Activated naive CD8-positive, alpha-beta T cell treated with anti-CD3 and anti-CD28 coated beads, Interleukin-2, amount 50 U/mL, for 24 hours (primary cell): ENCODE results near the gene ALS2.
"Not testable (repeated sequence)": the region's sequence is repeated elsewhere in the genome, so short reads cannot be mapped to it uniquely, and the experiment has no call there.

Source experiments
- ATAC-seq: fragments of 150-1000 bp; cut with Tn5 transposase; one replicate; pipeline ENCODE4 v1.10.0; 2021
- DNase-seq: peaks from one replicate; pipeline ENCODE4 v3.0.0; 2021
- H3K27ac Mint-ChIP-seq: one replicate; pipeline ENCODE4 v1.8.0; 2021; ENCODE audit warnings: mild to moderate bottlenecking, mixed read lengths
- H3K27me3 Mint-ChIP-seq: one replicate; pipeline ENCODE4 v1.8.0; 2021; ENCODE audit warnings: mixed read lengths
- H3K36me3 Mint-ChIP-seq: one replicate; pipeline ENCODE4 v1.8.0; 2021; ENCODE audit warnings: low read depth, mixed read lengths
- H3K4me1 Mint-ChIP-seq: one replicate; pipeline ENCODE4 v1.8.0; 2021; ENCODE audit warnings: mixed read lengths
- H3K4me3 Mint-ChIP-seq: one replicate; pipeline ENCODE4 v1.8.0; 2021; ENCODE audit warnings: mild to moderate bottlenecking, moderate library complexity, mixed read lengths
- H3K9me3 Mint-ChIP-seq: one replicate; pipeline ENCODE4 v1.8.0; 2021; ENCODE audit warnings: mixed read lengths

ALS2 gene

DNA sequence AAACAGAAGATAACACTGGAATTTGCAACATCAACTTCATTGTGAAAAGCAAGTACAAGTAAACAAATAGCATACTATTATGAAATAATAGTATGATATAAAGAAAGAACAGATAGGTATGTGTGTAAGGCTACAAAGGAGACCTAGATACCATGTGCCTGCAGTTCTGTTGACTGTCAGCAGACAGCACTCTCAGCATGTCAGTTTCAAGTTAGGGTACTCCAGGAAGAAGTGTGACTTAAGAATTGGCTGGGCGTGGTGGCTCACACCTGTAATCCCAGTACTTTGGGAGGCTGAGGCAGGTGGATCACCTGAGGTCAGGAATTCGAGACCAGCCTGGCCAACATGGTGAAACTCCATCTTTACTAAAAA, 18.2 kb upstream of the ALS2 start:
- not testable (repeated sequence) for H3K4me1 Mint-ChIP-seq, H3K36me3 Mint-ChIP-seq

DNA sequence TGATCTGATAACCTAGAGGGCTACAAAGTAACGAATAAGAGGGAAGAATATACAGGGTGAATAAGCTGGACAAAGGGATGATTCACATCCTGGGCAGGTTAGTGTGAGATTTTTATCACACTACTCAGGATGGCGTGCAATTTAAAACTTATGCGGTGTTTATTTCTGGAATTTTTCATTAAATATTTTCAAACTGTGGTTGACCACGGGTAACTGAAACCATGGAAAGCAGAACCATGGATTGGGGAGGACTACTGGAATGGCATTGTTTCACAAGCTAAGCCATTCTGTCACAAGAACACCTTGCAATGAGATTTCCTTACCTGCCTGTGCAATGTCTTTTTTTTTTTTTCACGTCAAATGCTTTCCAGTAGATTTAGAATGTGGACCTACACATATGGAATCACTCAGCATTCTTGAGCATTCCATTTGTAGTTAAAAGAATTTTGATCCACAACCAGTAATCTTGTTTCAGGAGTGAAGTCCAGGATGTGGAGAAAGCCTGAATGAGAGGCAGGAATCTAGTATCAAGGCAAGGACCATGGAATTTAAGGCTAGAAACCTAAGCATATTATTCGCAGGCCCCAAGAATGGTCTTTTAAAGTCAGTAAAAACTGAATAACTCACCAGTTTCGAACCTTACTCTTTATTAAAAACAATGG, 17.6 kb upstream of the ALS2 start:
- DNase-seq (no peak), ATAC-seq (no peak)
- Mint-ChIP-seq H3K36me3 (no peaks in the 10 kb centered on the region), H3K27ac (no peak overlapping the region), H3K27me3 (peaks cover 20% of the 10 kb centered on the region), H3K4me3 (no peak overlapping the region), H3K9me3 (no peaks in the 10 kb centered on the region), H3K4me1 (no peaks in the 10 kb centered on the region)

More for the DNA sequence above, 18.2 kb upstream of the ALS2 start:
- not testable (repeated sequence) for ATAC-seq, H3K27ac Mint-ChIP-seq, H3K9me3 Mint-ChIP-seq, DNase-seq, H3K4me3 Mint-ChIP-seq
- peaks cover 20% of the 10 kb centered on the region for H3K27me3 Mint-ChIP-seq

DNA sequence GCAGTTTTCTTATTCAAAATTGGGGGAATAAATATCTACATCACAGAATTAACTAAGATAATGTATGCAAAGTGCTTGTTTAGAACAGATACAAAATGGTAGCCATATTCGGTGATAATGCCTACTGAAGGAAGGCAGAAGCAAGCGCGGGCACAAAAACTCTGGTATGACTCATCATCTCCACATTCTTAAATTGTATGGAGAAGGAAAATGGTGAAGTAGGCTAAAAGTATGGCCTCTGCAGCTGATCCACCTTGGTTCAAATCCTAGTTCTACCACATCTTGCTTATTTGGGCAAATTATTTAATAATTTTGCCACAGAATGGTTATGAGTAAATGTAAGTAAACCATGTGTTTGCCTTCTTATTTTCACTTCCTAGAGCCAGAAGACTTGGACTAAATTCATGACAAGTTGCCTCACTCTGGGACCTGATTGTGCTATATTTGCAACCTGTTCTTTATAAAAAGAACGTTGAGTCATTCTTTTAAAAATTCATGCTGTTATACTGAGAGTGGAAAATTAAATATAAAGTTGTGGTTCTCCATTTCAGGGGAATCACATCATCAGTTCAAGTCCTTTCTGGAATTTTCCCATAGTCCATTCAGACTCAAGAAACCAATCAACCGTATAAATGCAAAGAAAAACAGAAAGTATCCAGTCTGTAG, 16.6 kb upstream of the ALS2 start:
- H3K4me1 Mint-ChIP-seq, result no peaks in the 10 kb centered on the region
- H3K4me3 Mint-ChIP-seq, result no peak overlapping the region
- no peaks in the 10 kb centered on the region for H3K9me3 Mint-ChIP-seq
- no peaks in the 10 kb centered on the region for H3K36me3 Mint-ChIP-seq
- DNase-seq (no peak), ATAC-seq (no peak)
- H3K27ac Mint-ChIP-seq, result no peak overlapping the region
- H3K27me3 Mint-ChIP-seq, result peaks cover 17% of the 10 kb centered on the region

DNA sequence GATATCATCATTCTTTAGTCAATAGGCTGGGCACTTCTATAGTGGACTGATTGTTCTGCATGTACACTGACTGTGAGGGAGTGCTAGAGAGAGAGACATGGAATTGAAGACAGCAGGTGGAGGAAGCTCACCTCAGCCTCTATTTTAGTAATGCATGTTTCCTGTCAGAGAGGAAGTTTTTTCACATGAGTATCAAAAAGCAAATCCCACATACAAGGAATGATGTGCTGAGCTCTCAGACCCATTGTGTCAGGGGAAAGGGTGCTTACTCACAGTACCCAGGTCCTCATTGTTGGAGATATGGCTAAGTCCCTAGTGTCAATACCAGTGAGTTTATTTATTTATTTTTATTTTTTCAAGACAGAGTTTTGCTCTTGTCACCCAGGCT, 15.7 kb upstream of the ALS2 start:
- Mint-ChIP-seq H3K27me3 (peaks cover 14% of the 10 kb centered on the region), H3K4me3 (no peak overlapping the region), H3K9me3 (no peaks in the 10 kb centered on the region), H3K27ac (no peak overlapping the region), H3K4me1 (no peaks in the 10 kb centered on the region), H3K36me3 (no peaks in the 10 kb centered on the region)
- ATAC-seq (no peak), DNase-seq (no peak)

DNA sequence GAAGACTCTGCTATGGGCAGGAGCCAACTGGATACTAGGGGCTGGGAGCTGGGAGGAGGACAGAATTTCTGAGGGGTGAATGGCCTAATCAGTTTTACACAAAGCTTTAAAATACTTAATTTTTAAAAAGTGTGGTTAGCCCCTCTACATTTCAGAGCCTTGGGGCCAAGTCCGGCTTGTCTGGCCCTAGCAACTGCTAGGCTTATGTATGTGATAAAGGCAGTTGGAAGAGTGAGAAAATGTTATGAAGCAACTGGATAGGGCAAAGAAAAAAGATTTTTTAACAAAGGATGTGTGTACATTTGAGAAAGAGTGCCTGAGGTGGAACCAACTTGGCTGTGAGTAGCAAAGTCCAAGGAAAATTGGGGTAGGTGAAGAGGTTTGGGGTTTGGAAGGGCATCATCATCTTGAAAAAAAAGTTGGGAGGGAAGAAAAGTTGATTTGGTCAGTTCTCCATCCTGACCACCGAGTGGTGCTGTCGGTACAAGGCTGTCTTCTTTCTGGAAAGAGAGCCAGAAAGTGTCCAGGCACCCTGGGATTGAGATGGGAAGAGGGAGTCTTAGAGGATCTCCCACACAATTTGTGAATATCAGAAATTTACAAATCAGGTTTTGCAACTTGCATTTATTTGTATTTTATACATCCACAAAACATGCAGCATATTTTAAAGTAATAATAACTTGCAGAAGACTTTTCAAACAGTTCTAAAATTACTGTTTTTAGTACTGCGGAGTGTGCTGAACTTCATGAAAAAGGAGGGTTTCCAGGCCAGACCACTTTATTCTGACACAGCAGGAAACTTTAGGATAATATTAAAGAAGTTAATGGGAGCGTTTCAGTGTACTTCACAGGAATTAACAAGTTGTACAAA, 15.1 kb upstream of the ALS2 start:
- ATAC-seq (no peak), DNase-seq (peak; percentile 4)
- Mint-ChIP-seq H3K27me3 (peaks cover 11% of the 10 kb centered on the region), H3K4me3 (no peak overlapping the region), H3K27ac (no peak overlapping the region), H3K9me3 (no peaks in the 10 kb centered on the region), H3K36me3 (no peaks in the 10 kb centered on the region), H3K4me1 (no peaks in the 10 kb centered on the region)

DNA sequence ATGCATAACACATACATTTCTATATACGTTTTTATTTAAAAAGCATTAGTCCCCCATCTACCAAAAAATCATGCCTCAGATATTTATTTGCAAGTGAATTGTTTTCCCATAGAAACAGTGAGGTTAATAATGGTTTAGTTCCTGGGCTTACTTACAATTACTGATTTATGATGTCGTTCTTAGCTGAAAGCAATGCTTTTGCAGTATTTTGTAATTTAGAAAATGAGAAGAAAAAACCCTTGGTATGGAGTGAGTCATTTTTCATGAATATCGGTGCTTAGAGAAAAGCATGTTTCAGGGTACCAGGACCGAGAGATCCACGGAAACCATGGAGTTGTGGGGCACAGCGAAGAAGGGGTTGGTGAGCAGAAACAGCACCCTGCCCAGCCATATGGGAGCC, 13.6 kb upstream of the ALS2 start:
- no peaks in the 10 kb centered on the region for H3K9me3 Mint-ChIP-seq
- H3K36me3 Mint-ChIP-seq, result no peaks in the 10 kb centered on the region
- ATAC-seq (no peak), DNase-seq (no peak)
- H3K27ac Mint-ChIP-seq, result no peak overlapping the region
- H3K4me3 Mint-ChIP-seq, result no peak overlapping the region
- peaks cover 8% of the 10 kb centered on the region for H3K27me3 Mint-ChIP-seq
- H3K4me1 Mint-ChIP-seq, result no peaks in the 10 kb centered on the region

DNA sequence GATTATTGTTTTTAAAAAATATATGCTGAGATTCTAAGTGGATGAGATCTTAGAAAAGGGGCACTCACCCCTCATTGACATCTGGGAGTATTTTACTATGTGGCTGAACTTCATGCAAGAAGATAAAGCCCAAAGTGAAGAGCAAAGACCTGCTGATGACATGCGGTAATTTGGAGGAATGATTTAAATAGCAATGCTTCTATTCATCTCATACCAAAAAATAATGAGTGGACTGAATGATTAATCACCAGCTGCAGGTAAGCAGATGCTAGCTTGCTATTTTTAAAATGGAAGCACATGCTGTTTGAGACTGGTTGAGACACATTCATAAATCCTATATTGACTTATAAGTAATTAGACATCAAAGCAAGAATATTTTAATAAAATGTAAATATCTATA, 12.9 kb upstream of the ALS2 start:
- ATAC-seq (no peak), DNase-seq (no peak)
- Mint-ChIP-seq H3K9me3 (no peaks in the 10 kb centered on the region), H3K36me3 (no peaks in the 10 kb centered on the region), H3K4me3 (no peak overlapping the region), H3K27me3 (peaks cover 8% of the 10 kb centered on the region), H3K27ac (no peak overlapping the region), H3K4me1 (no peaks in the 10 kb centered on the region)

DNA sequence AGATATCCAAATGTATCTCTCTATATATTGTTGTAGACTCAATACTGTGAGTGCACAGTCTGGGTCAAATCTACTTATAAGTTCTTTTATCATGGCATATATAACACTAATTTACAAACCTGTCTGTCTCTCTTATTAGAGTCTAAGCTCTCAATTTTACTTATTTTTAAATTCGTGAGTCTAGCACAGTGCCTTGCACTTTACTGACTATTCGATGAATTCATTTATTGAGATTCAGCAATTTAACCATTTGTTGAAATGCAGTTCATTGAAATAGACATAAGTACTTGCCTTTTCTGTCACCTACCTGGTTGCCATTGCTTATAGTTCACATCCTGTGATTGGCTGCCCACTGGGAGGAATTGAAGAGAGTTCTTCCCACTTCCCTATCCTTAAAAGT, 10.3 kb upstream of the ALS2 start:
- Mint-ChIP-seq H3K4me1 (no peaks in the 10 kb centered on the region), H3K9me3 (no peaks in the 10 kb centered on the region), H3K4me3 (no peak overlapping the region), H3K27me3 (peaks cover 8% of the 10 kb centered on the region), H3K36me3 (no peaks in the 10 kb centered on the region), H3K27ac (no peak overlapping the region)
- no peak for ATAC-seq
- DNase-seq, result no peak

DNA sequence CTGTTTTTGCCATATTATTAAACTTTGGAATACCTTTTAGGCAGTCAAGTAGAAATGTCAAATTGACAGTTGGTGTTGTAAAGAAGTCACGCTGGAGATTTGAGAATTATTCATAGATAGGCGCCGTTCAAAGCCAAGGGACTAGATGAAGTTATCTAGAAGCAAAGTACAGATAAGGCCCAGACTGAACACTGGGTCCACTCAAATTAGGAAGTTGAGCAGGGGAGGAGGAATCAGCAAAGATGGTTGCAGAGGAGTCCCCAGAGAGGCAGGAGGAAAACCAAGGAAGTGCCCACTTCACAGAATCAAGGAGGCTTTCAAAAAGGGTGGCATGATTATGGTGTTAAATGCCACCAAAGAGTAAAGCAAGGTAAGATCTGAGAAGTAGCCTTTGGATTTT, 9.6 kb upstream of the ALS2 start:
- Mint-ChIP-seq H3K27me3 (peaks cover 3% of the 10 kb centered on the region), H3K4me1 (no peaks in the 10 kb centered on the region), H3K27ac (no peak overlapping the region), H3K4me3 (no peak overlapping the region), H3K36me3 (no peaks in the 10 kb centered on the region), H3K9me3 (no peaks in the 10 kb centered on the region)
- ATAC-seq, result no peak
- DNase-seq, result no peak

DNA sequence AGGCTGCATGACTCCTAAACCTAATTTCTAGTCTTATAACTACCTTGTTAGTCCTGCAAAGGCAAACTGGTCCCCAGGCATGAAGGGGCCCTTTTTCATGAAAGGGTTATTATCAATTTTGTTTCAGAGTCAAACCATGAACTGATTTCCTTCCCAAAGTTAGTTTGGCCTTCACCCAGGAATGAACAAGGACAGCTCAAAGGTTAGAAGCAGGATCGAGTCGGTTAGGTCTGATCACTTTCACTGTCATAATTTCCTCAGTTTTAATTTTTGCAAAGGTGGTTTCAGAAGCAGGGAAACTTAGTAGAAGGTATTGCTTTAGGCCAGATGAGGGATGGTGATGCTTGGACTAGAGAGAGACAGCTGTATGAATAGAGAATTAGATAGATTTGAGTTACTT, 8.7 kb upstream of the ALS2 start:
- no peaks in the 10 kb centered on the region for H3K4me1 Mint-ChIP-seq
- no peak overlapping the region for H3K27ac Mint-ChIP-seq
- no peaks in the 10 kb centered on the region for H3K36me3 Mint-ChIP-seq
- H3K4me3 Mint-ChIP-seq, result no peak overlapping the region
- no peaks in the 10 kb centered on the region for H3K9me3 Mint-ChIP-seq
- H3K27me3 Mint-ChIP-seq, result peaks cover 3% of the 10 kb centered on the region
- ATAC-seq (no peak), DNase-seq (no peak)

DNA sequence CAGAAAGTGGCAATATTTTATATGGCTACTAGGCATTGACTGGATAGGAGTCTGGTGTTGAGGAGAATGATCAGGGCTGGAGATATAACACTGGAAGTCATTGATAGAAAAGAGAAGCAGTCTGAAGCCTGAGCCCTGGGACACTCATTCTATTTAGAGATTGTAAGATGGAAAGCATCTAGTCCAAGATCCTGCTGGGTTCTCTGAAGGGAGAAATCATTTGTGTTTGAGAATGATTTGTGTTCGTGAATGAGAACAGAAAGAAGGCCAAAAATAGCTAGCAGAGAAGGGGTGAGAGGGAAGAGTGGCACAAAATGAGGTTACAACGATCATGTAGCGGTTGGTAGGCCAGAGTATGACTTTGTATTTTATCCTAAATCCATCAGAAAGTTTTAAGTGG, 7.6 kb upstream of the ALS2 start:
- Mint-ChIP-seq H3K27me3 (peaks cover 6% of the 10 kb centered on the region), H3K9me3 (no peaks in the 10 kb centered on the region), H3K36me3 (no peaks in the 10 kb centered on the region), H3K27ac (no peak overlapping the region), H3K4me1 (no peaks in the 10 kb centered on the region), H3K4me3 (no peak overlapping the region)
- no peak for ATAC-seq
- no peak for DNase-seq

DNA sequence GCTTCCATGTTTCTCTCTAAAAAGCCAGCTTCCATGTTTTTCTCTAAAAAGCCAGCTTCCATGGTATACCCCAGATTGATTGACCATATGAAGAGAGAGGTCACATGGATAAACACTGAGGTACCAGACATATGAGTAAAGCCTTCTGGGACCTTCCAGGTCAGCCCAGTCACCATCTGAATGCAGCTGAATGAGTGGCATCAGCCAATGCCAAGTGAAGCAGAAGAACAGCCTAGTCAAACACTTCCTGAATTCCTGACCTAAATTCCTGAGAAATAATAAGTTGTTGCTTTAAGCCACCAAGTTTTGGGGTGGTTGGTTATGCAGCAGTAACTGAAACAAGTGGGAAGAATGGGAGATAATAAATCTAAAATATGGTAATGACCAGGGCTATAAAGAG, 5.7 kb upstream of the ALS2 start:
- Mint-ChIP-seq H3K4me1 (peaks cover 7% of the 10 kb centered on the region), H3K4me3 (no peak overlapping the region), H3K9me3 (no peaks in the 10 kb centered on the region), H3K36me3 (no peaks in the 10 kb centered on the region), H3K27me3 (peaks cover 3% of the 10 kb centered on the region), H3K27ac (no peak overlapping the region)
- no peak for ATAC-seq
- DNase-seq, result no peak

DNA sequence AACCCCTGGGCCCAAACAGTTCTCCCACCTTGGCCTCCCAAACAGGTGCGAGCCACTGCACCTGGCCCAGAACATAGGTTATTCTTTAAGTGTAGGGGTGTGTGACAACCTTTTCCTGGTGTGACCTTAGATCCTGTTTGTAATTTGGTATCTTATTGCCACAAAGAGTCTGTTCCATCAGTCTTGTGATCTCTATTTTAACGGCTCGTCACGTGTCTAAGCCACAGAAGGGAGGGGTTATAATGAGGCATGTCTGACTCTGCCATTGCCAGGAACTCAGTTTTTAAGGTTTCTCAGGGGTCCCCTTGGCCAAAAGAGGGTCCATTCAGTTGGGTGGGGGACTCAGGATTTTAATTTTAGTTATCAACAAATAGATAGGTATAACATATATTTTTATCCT, 4.4 kb upstream of the ALS2 start:
- Mint-ChIP-seq H3K4me3 (no peak overlapping the region), H3K9me3 (no peaks in the 10 kb centered on the region), H3K4me1 (peaks cover 12% of the 10 kb centered on the region), H3K27ac (no peak overlapping the region), H3K27me3 (peaks cover 6% of the 10 kb centered on the region), H3K36me3 (no peaks in the 10 kb centered on the region)
- no peak for ATAC-seq
- DNase-seq, result no peak

DNA sequence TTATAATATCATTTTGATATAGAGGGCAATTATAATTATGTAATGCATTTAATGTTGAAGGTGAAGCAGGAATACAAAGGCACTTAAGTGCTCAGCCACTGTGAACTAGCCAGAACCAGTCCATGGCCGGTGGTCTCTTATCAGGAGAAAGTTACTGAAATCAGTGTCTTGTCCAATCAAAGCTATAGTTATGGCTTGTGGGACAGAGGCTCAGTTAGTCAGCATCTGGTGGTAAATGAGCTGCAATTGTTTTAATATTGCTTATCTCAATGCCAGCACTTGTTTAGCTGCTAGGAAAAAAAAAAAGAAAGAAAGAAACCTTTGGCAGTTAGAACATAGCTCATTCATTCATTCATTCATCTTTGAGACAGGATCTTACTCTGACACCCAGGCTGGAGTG, 3.8 kb upstream of the ALS2 start:
- ATAC-seq (no peak), DNase-seq (no peak)
- H3K36me3 Mint-ChIP-seq, result no peaks in the 10 kb centered on the region
- peaks cover 6% of the 10 kb centered on the region for H3K27me3 Mint-ChIP-seq
- no peak overlapping the region for H3K4me3 Mint-ChIP-seq
- peaks cover 18% of the 10 kb centered on the region for H3K4me1 Mint-ChIP-seq
- no peak overlapping the region for H3K27ac Mint-ChIP-seq
- H3K9me3 Mint-ChIP-seq, result no peaks in the 10 kb centered on the region

DNA sequence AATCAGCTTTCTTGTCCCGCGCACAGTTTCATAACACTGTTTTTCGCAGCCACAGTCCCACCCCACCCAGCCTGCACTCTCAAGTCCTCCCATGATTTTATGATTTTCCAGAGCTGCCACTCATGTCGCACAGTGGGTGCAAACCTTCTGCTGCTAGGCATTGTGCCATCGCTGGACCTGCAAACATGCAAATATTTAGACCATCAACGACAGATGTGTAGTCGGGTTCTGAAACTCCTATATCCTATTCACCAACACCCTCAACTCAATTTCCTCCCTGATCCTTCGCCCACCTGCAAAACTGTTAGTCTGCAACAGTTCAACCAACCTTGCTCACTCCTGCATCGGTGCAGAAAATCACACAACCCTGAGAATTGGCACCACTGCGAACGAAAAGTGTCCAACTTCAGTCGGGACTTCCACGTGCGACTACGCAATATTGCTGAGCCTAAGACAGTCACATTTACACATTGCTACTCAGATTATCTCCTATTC, 871 bp upstream of the ALS2 start:
- ATAC-seq, result peak; percentile 3
- Mint-ChIP-seq H3K36me3 (no peaks in the 10 kb centered on the region), H3K4me1 (peaks cover 29% of the 10 kb centered on the region), H3K4me3 (peak overlapping the region; percentile 89), H3K27me3 (peaks cover 6% of the 10 kb centered on the region), H3K9me3 (no peaks in the 10 kb centered on the region), H3K27ac (peak overlapping the region; percentile 92)
- peak; percentile 10 for DNase-seq
